Measurements from ENCODE around the gene TSPEAR.
"Not testable (repeated sequence)": the region's sequence is repeated elsewhere in the genome, so short reads cannot be mapped to it uniquely, and the experiment has no call there.

Gene TSPEAR

DNA sequence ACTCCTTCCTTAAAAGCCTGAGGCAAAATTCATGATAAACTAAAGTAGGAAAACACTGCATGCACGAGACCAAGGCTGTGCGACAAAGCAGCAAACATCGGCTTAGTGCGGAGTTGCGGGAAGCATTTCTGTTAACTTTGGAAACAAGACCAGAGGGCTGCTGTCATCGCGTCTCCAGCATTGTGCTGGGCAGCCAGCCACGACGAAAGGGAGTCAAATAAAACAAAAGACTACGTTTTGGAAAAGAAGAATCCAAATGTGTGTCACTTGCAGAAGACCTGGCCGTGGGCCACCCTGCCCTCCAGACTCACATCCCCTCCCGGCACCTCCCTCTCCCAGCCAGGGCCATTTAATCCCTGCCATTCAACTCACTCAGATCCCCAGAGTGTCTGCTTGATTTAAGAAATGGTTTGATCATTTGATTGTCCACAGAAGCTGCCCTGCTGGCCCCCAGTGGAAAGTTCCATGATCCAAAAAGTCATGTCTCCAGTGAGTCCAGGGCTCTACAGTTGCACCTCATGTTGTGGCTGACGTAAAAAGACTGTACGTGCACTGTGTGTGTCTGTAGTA, 67.5 kb downstream of the TSPEAR start:
- no peak overlapping the region for H3K27ac ChIP-seq
- no peak for TF ChIP-seq ZFX (IDR thresholded peaks at IDR 0.05; ENCODE audit: borderline replicate concordance)
- TF ChIP-seq, protein P1, sequence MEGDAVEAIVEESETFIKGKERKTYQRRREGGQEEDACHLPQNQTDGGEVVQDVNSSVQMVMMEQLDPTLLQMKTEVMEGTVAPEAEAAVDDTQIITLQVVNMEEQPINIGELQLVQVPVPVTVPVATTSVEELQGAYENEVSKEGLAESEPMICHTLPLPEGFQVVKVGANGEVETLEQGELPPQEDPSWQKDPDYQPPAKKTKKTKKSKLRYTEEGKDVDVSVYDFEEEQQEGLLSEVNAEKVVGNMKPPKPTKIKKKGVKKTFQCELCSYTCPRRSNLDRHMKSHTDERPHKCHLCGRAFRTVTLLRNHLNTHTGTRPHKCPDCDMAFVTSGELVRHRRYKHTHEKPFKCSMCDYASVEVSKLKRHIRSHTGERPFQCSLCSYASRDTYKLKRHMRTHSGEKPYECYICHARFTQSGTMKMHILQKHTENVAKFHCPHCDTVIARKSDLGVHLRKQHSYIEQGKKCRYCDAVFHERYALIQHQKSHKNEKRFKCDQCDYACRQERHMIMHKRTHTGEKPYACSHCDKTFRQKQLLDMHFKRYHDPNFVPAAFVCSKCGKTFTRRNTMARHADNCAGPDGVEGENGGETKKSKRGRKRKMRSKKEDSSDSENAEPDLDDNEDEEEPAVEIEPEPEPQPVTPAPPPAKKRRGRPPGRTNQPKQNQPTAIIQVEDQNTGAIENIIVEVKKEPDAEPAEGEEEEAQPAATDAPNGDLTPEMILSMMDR (IDR thresholded peaks at IDR 0.05) = no peak

DNA sequence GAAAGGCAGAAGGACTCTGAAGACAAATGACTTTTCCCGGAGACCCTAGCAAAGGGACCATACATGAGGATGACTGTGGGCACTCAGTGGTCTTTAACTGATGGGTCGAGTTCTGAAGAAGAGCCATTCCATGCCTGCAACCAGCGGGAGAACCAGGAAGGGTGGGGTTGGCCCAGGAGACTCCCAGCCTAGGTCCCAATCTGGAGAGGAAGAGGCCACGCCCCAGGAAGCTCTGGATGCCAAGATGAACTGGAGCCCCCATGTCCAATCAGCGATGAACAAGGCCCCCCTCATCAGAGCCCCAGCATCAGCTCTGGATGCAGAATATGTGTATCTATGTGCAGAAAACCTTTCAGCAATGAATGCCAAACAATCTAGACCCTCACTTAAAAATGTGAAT, 70.6 kb downstream of the TSPEAR start:
- H3K27ac ChIP-seq = no peak overlapping the region
- no peak for TF ChIP-seq ZFX (IDR thresholded peaks at IDR 0.05; ENCODE audit: borderline replicate concordance)
- TF ChIP-seq, protein P1 (IDR thresholded peaks at IDR 0.05) = no peak

DNA sequence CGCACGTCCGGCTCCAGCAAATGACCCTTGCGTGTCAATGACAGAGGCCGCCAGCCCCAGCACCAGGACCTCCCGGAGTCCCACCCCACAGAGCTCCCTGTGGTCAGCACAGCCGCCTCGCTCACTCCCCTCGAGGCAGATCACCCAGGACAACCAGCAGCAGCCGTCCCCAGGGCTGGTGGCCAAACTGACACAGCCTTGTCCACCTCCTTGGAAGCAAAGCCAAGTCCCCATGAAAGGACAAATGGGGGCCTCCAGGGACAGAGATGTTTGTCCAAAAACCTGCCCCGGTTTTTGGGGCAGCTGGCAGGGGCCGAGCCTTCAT, 72.1 kb downstream of the TSPEAR start:
- TF ChIP-seq ZFX (IDR thresholded peaks at IDR 0.05; ENCODE audit: borderline replicate concordance) = no peak
- TF ChIP-seq, protein P1 (IDR thresholded peaks at IDR 0.05) = no peak
- H3K27ac ChIP-seq = no peak overlapping the region

DNA sequence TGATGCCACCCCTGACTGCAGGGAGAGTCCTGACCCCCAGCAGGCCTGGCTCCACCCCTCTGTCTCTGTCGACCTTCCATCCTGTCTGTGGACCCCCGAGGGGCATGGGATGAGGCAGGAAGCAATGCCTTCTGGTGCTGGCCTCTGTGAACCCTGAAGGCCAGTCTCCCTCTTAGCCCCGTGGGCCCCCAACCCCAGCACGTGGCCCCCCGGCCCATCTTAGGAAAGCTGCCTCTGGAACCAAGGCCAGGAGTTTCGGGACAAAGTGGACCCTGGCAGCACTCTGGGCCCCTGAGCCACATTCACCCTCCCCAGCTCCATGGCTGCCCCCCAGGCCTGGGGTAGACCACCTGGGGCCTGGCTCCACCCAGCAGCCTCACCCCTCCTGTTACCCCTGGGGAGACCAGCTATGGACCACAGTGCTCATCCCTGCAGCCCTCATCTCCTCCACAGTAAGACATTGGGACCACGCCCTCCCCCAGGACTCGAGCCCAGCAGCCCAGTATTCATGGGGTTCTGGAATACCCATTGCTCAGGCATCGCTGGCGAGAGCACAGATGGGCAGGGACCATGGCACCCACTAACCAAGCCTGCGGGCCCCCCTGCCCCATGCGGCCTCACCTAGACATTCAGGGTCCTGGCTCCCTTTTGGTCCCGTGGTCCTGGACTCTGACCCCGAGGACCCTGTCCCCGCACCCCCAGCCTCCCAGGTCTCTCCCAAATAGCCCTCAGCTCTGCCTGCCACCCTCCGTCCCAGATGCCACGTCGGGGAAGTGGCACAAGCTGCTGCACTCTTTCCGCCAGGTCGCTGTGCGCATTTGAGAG, 72.7 kb downstream of the TSPEAR start:
- H3K27ac ChIP-seq = not testable (repeated sequence)

DNA sequence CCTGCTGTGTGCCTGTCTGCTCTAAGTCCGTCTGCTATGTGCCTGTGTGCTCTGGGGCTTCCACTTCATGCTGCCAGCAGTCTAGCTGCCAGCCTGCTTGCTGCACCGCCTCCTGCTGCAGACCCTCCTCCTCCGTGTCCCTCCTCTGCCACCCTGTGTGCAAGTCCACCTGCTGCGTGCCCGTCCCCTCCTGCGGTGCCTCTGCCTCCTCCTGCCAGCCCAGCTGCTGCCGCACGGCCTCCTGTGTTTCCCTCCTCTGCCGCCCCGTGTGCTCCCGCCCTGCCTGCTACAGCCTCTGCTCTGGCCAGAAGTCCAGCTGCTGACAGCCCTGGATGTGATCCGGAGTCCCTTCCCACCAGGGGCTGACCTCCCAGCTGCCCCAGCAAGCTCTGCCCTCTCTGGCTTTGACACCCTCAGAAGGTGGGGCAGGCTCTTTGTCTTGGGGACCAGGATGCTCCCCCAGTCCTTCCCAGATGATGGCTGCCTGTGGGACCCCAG, 73.5 kb downstream of the TSPEAR start:
- H3K27ac ChIP-seq = not testable (repeated sequence)

DNA sequence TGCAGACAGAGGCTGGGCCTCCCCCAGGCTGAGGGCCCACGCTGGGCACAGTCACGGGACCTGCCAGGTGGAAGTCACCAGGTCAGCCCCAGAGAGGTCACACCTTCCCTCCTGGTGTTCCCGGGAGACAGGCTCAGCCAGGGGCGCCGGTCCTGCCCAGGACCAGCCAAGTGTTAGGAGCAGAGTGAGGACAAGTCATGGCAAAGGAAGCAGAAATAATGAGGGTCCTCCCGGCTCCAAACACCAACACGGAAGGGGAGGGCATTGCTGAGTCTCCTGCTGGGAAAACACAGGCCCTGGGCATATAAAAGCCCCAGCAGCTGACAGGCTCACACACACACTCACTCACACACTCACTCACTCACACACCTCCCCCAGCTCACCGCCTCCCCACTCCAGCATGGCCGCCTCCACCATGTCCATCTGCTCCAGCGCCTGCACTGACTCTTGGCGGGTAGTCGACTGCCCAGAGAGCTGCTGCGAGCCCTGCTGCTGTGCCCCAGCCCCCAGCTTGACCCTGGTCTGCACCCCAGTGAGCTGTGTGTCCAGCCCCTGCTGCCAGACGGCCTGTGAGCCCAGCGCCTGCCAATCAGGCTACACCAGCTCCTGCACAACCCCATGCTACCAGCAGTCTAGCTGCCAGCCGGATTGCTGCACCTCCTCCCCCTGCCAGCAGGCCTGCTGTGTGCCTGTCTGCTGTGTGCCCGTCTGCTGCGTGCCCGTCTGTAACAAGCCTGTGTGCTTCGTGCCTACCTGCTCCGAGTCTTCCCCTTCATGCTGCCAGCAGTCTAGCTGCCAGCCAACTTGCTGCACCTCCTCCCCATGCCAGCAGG, 74.1 kb downstream of the TSPEAR start, which contains the start of gene KRTAP10-10:
Gene KRTAP10-10 (plus strand): TSS at position 339 of the 833 bp plus-strand sequence. CDS start 62 bp downstream, at position 401.
- H3K27ac ChIP-seq = no peak within 1 kb of the TSS
- no peak for TF ChIP-seq ZFX (IDR thresholded peaks at IDR 0.05; ENCODE audit: borderline replicate concordance)
- TF ChIP-seq, protein P1 (IDR thresholded peaks at IDR 0.05) = no peak

DNA sequence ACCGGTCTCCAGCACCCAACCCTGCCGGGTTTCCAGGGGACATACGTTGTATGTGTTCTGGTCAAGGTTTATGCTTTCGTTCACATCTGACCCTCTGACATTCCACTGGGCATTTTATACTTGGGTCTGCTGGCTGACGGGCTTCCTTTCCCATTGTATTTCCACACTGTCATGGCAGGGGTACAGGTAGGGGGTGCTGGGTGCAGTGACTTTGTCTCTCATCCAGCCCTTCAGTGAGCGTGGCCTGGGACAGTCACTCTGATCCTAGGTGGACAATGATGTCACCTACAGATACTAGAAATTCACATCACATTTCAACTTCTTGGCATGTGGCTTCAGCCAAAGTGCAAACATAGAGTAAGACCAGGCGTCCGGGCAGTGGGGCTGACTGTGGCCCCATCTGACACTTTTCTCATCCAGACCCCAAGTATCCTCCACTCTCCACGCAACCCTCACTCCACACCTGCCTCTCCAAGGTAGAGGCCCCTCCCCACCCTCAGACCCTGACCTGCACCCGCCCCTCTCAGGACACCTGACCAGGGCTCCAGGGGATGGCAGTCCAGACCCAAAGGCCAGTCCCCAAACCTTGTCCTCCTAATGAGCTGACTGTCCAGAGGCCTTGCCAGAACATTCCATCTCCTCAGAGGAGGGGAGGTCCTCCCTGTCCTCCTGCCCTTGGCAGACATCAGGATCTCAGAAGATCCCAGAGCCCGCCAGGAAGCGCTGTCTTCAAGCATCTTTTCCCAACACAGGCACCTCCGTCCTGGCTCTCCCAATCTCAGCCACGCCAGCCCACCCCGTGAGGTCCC, 75.0 kb downstream of the TSPEAR start:
- TF ChIP-seq, protein P1 (IDR thresholded peaks at IDR 0.05) = no peak
- no peak for TF ChIP-seq ZFX (IDR thresholded peaks at IDR 0.05; ENCODE audit: borderline replicate concordance)

More for the DNA sequence above, 75.0 kb downstream of the TSPEAR start:
- no peak overlapping the region for H3K27ac ChIP-seq

All from 22Rv1 (cell line).